Liver (tissue), 3 donors: ENCODE data around the gene LARGE2.

ENCODE experiments used
- GABPA ChIP-seq, 2 donors: IDR thresholded peaks in 1 of 2; conservative IDR thresholded peaks in 1 of 2; 2 replicates each; pipeline ENCODE4 v1.6.1; 2016; ENCODE audit warnings: antibody characterized with exemption in 2 of 2, mild to moderate bottlenecking in 1 of 2, moderate library complexity in 1 of 2
- TF ChIP-seq, protein P1 (sequence below): fragments of 150-350 bp; IDR thresholded peaks from 2 replicates; pipeline ENCODE4 v1.5.1; 2017; ENCODE audit warnings: improper control_type of control experiment, low read depth, low read length; ENCODE audit not compliant: missing input control
- donor health status: healthy.
- donor health status: healthy.

DNA sequence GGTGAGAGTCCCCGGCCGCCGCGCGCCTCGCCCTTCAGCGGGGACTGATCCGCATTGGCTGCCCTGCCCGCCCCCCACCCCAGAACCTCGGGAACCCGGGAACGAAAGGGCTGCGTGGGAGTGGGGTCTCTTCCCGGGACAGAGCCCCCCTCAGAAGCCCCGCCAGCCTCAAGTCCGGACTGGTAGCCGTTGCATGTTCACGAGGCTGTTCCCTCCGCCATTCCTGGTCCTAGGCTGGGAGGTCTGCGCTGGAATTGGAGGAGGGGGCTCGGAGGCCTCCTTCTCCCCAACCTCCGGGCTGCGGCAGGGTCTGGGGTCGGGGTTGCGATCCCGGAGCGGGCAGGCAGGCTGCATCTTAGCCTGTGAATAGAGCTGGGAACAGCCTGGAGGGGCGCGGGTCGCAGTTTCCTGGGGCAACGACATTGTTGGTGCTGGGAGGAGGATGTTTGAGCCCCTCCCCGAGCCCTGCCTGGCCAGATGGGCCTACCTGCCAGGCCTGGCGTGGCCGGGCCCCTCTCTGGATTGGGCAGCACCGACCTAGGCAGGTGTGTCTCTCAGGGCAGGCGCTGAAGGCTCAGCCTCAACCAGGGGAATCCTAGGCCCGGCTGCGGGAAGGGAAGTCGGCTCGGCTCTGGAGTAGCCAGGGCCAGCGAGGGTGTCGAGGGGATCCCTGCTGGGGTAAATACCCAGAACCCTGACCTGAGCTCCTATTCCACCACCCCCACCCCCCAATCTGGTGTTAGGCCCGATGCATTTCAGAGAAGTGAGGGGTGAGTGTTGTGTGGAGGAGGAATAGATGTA, 36.3 kb upstream of the LARGE2 start:
- TF ChIP-seq, protein P1, sequence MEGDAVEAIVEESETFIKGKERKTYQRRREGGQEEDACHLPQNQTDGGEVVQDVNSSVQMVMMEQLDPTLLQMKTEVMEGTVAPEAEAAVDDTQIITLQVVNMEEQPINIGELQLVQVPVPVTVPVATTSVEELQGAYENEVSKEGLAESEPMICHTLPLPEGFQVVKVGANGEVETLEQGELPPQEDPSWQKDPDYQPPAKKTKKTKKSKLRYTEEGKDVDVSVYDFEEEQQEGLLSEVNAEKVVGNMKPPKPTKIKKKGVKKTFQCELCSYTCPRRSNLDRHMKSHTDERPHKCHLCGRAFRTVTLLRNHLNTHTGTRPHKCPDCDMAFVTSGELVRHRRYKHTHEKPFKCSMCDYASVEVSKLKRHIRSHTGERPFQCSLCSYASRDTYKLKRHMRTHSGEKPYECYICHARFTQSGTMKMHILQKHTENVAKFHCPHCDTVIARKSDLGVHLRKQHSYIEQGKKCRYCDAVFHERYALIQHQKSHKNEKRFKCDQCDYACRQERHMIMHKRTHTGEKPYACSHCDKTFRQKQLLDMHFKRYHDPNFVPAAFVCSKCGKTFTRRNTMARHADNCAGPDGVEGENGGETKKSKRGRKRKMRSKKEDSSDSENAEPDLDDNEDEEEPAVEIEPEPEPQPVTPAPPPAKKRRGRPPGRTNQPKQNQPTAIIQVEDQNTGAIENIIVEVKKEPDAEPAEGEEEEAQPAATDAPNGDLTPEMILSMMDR = no peak
- TF ChIP-seq GABPA (IDR thresholded peaks at IDR 0.05 in 1 of 2, conservative IDR thresholded peaks at IDR 0.05 in 1 of 2) = no peak
